ENCODE data around the gene EXOSC1. TPM values are rescaled to one million over a fixed set of nuclear protein-coding genes. Genes with fewer than 3 reads are reported as not detected.

The EXOSC1 gene
- total RNA-seq, 4 donors from 2014 or later, result 24.9 to 54.5 (median 28.0) TPM

DNA sequence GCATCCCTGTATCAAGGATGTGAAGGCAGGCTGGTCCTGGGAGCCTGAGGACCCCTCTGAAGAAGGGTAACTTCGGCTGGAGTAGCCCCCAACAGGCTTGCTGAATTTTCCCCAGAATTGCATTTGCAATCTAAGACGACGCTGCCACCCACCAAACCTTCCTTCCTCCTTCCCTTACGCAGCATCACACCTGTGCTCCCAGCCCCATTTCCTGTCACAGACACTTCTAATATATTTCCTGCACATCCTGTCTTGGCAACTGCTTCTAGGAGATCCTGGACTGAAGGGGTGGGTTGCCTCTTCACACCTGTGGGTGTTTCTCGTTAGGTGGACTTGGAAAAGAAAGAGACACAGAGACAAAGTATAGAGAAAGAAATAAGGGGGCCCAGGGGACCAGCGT, 29.2 kb downstream of the EXOSC1 start:
- 88% methylated on average over 5 of the region's 6 CpGs; no CpG with 5 or more reads in 1 of the 2 donors for WGBS, 2 donors (ENCODE audit: low coverage in 1 of 2)
- Histone ChIP-seq H3K9me3 (no peaks in the 10 kb centered on the region), H3K36me3 (no peaks in the 10 kb centered on the region), H3K27me3 (no peaks in the 10 kb centered on the region), H3K4me1 (peaks cover 0 to 13% (median 0%) of the 10 kb centered on the region in 3 donors), H3K4me3 (no peak overlapping the region), H3K27ac (no peak overlapping the region)
- no peak for TF ChIP-seq EP300 (IDR thresholded peaks at IDR 0.05)
- TF ChIP-seq, protein P1, sequence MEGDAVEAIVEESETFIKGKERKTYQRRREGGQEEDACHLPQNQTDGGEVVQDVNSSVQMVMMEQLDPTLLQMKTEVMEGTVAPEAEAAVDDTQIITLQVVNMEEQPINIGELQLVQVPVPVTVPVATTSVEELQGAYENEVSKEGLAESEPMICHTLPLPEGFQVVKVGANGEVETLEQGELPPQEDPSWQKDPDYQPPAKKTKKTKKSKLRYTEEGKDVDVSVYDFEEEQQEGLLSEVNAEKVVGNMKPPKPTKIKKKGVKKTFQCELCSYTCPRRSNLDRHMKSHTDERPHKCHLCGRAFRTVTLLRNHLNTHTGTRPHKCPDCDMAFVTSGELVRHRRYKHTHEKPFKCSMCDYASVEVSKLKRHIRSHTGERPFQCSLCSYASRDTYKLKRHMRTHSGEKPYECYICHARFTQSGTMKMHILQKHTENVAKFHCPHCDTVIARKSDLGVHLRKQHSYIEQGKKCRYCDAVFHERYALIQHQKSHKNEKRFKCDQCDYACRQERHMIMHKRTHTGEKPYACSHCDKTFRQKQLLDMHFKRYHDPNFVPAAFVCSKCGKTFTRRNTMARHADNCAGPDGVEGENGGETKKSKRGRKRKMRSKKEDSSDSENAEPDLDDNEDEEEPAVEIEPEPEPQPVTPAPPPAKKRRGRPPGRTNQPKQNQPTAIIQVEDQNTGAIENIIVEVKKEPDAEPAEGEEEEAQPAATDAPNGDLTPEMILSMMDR (IDR thresholded peaks at IDR 0.05), result no peak
- TF ChIP-seq POLR2A (IDR thresholded peaks at IDR 0.05), result no peak
- no peak for TF ChIP-seq POLR2AphosphoS5 (IDR thresholded peaks at IDR 0.05)
- ATAC-seq, result no peak

DNA sequence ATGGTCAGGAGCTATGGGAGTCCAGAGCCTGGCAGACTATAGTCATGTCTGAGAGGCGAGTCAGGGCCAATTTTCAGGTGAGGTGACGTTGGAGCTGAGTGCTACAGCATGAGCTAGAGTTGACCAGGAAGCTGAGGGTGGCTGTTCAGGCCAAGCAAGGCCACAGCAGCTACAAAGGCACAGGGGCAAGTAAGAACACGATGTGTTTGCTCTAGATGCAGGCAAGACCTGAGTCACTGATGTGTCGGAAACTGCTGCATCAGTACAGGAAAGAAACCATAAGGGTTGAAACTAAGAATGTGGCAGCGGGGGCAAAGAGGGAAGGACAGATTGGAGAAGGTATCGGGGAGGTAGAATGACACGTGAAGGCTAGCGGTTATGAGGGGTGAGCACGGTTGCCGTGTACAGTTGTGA, 32.9 kb downstream of the EXOSC1 start:
- Histone ChIP-seq H3K9me3 (no peaks in the 10 kb centered on the region), H3K27me3 (no peaks in the 10 kb centered on the region), H3K4me3 (no peak overlapping the region), H3K27ac (no peak overlapping the region), H3K4me1 (peaks cover 0 to under 1% (median 0%) of the 10 kb centered on the region in 3 donors), H3K36me3 (no peaks in the 10 kb centered on the region)
- WGBS, 2 donors (ENCODE audit: low coverage in 1 of 2), result 80 to 82% methylated on average over 9 of the region's 10 CpGs
- ATAC-seq, result no peak
- TF ChIP-seq, protein P1 (IDR thresholded peaks at IDR 0.05), result no peak
- no peak for TF ChIP-seq EP300 (IDR thresholded peaks at IDR 0.05)
- TF ChIP-seq POLR2AphosphoS5 (IDR thresholded peaks at IDR 0.05), result no peak
- no peak for TF ChIP-seq POLR2A (IDR thresholded peaks at IDR 0.05)

- ATAC-seq, result no peak
- H3K4me1 ChIP-seq, result peaks cover 0 to 12% (median 0%) of the 10 kb centered on the region in 3 donors
- H3K9me3 ChIP-seq, result no peaks in the 10 kb centered on the region
- 68 to 80% methylated on average over 1 to 4 of the region's 4 CpGs for WGBS, 2 donors (ENCODE audit: low coverage in 1 of 2)
- no peaks in the 10 kb centered on the region for H3K36me3 ChIP-seq
- H3K27me3 ChIP-seq, result no peaks in the 10 kb centered on the region
- H3K4me3 ChIP-seq, result no peak overlapping the region
- TF ChIP-seq EP300 (IDR thresholded peaks at IDR 0.05) (no peak), POLR2AphosphoS5 (IDR thresholded peaks at IDR 0.05) (no peak), POLR2A (IDR thresholded peaks at IDR 0.05) (no peak)
- TF ChIP-seq, protein P1 (IDR thresholded peaks at IDR 0.05), result no peak
- H3K27ac ChIP-seq, result no peak overlapping the region
Measured at GRCh38 chr10:97411406-97411805, 34.4 kb downstream of the EXOSC1 start.

DNA sequence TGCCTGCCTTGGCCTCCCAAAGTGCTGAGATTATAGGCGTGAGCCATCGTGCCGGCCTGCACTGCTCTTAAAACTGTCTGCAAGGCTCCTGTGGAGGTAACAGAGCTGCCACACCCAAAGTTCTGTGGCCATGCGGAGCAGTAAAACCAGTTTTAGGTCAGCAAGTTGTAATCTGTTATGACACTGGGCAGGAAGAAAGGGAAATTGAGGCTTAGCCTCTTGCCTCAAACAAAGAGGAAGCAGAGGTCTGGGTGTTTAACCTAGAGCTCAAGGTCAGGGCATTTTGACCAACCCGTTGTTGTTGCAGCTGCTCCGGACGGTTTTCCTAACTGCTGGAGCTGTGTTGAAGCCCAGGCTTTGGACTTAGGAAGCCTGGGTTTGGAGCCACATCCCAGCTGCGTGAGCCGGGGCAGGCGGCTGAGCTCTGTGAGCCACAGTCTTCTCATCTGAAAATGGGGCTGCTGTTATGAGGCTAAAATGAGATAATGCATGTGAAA, 37.3 kb downstream of the EXOSC1 start:
- WGBS, 2 donors (ENCODE audit: low coverage in 1 of 2), result 40 to 89% methylated on average over 1 to 4 of the region's 10 CpGs
- Histone ChIP-seq H3K27ac (no peak overlapping the region), H3K27me3 (no peaks in the 10 kb centered on the region), H3K9me3 (no peaks in the 10 kb centered on the region), H3K36me3 (no peaks in the 10 kb centered on the region), H3K4me1 (peaks cover 0 to 12% (median 0%) of the 10 kb centered on the region in 3 donors), H3K4me3 (no peak overlapping the region)
- TF ChIP-seq EP300 (IDR thresholded peaks at IDR 0.05), result no peak
- TF ChIP-seq POLR2AphosphoS5 (IDR thresholded peaks at IDR 0.05), result no peak
- TF ChIP-seq POLR2A (IDR thresholded peaks at IDR 0.05), result no peak
- TF ChIP-seq, protein P1 (IDR thresholded peaks at IDR 0.05), result no peak
- ATAC-seq, result peak; percentile 32

DNA sequence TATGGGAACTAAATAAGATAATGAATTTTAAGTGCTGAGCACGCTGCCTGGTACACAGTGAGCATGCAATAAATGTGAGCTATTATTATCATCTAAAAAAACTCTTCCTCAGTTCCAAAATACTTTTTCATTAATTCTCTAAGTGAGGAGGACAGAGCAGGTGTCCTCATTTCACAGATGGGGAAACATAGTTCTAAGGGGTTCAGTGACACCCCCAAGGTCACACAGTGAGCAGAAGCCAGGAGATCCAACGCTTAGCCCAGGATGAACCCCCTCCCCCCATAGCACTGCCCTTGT, 37.9 kb downstream of the EXOSC1 start:
- no peaks in the 10 kb centered on the region for H3K9me3 ChIP-seq
- 75 to 96% methylated on average over 2 of the region's 2 CpGs for WGBS, 2 donors (ENCODE audit: low coverage in 1 of 2)
- TF ChIP-seq, protein P1 (IDR thresholded peaks at IDR 0.05), result no peak
- TF ChIP-seq EP300 (IDR thresholded peaks at IDR 0.05) (no peak), POLR2AphosphoS5 (IDR thresholded peaks at IDR 0.05) (no peak), POLR2A (IDR thresholded peaks at IDR 0.05) (no peak)
- H3K4me1 ChIP-seq, result peaks cover 0 to 12% (median 0%) of the 10 kb centered on the region in 3 donors
- no peak overlapping the region for H3K27ac ChIP-seq
- no peaks in the 10 kb centered on the region for H3K36me3 ChIP-seq
- ATAC-seq, result no peak
- no peak overlapping the region for H3K4me3 ChIP-seq
- no peaks in the 10 kb centered on the region for H3K27me3 ChIP-seq

All from gastroesophageal sphincter (tissue), 4 donors.